CD8-positive, alpha-beta memory T cell (primary cell): Measurements from ENCODE around the gene CPLX1. TPM values are rescaled to one million over a fixed set of nuclear protein-coding genes. Genes with fewer than 3 reads are reported as not detected.

Source experiments
- CTCF ChIA-PET: fragments of 350-600 bp; sonication (Branson Sonifier 250); formaldehyde crosslinking; loops from one replicate; lab custom pipeline; 2021; ENCODE audit warnings: antibody characterized with exemption; lab: Charles Lee
- POLR2A ChIA-PET: fragments of 350-600 bp; sonication (Branson Sonifier 250); formaldehyde crosslinking; loops from one replicate; lab custom pipeline; 2021; ENCODE audit warnings: antibody characterized with exemption; lab: Charles Lee
- DNase-seq, 5 donors: peaks; one replicate each; pipeline versions ENCODE4 v3.0.0 to v3.0.0-alpha.2; 2020 to 2022; ENCODE audit warnings: mixed read lengths in 1 of 5
- H3K27ac ChIP-seq: one replicate; pipeline ENCODE4 v1.7.0; 2013; ENCODE audit warnings: low read depth, mild to moderate bottlenecking, low read length, moderate library complexity
- H3K27me3 ChIP-seq: 2 replicates; pipeline ENCODE4 v1.7.0; 2013; ENCODE audit warnings: low read length, mild to moderate bottlenecking; ENCODE audit not compliant: insufficient read depth, poor library complexity, severe bottlenecking
- H3K36me3 ChIP-seq: 2 replicates; pipeline ENCODE4 v1.7.0; 2013; ENCODE audit warnings: mild to moderate bottlenecking, low read length, moderate library complexity; ENCODE audit not compliant: insufficient read depth
- H3K4me1 ChIP-seq: 2 replicates; pipeline ENCODE4 v1.7.0; 2013; ENCODE audit warnings: mild to moderate bottlenecking, low read length, moderate library complexity; ENCODE audit not compliant: insufficient read depth
- H3K4me3 ChIP-seq: 2 replicates; pipeline ENCODE4 v1.7.0; 2013; ENCODE audit warnings: mild to moderate bottlenecking, low read length
- H3K9me3 ChIP-seq: 2 replicates; pipeline ENCODE4 v1.7.0; 2013; ENCODE audit warnings: mild to moderate bottlenecking, low read length
- H3K27ac Mint-ChIP-seq, 8 donors: one replicate each; pipeline ENCODE4 v1.8.0; 2020 to 2021; ENCODE audit warnings: mixed read lengths in 8 of 8, mild to moderate bottlenecking in 6 of 8, inconsistent platforms in 3 of 8, moderate library complexity in 3 of 8
- H3K27me3 Mint-ChIP-seq, 2 donors: one replicate each; pipeline ENCODE4 v1.8.0; 2020 to 2021; ENCODE audit warnings: mixed read lengths in 2 of 2, mild to moderate bottlenecking in 1 of 2, moderate library complexity in 1 of 2
- H3K36me3 Mint-ChIP-seq, 3 donors: one replicate each; pipeline ENCODE4 v1.8.0; 2020 to 2021; ENCODE audit warnings: mixed read lengths in 3 of 3, inconsistent platforms in 1 of 3, mild to moderate bottlenecking in 1 of 3
- H3K4me1 Mint-ChIP-seq, 3 donors: one replicate each; pipeline ENCODE4 v1.8.0; 2020 to 2021; ENCODE audit warnings: mixed read lengths in 3 of 3, inconsistent platforms in 1 of 3, mild to moderate bottlenecking in 1 of 3
- H3K4me3 Mint-ChIP-seq, 7 donors: one replicate each; pipeline ENCODE4 v1.8.0; 2020 to 2021; ENCODE audit warnings: mixed read lengths in 7 of 7, mild to moderate bottlenecking in 6 of 7, moderate library complexity in 4 of 7, inconsistent platforms in 2 of 7
- H3K9me3 Mint-ChIP-seq, 5 donors: one replicate each; pipeline ENCODE4 v1.8.0; 2020 to 2022; ENCODE audit warnings: mixed read lengths in 5 of 5, mild to moderate bottlenecking in 3 of 5, moderate library complexity in 2 of 5, inconsistent platforms in 1 of 5
- polyA plus RNA-seq: library from polyadenylated mRNA; unstranded; fragments of 300-500 nt; fragmentation: Illumina TruSeq; gene quantifications from one replicate; pipeline ENCODE4 v1.2.3, GENCODE V29; 2021
- total RNA-seq, 2 experiments: library from RNA; stranded (reverse); gene quantifications; one replicate each; pipeline ENCODE4 v1.2.3, GENCODE V29; 2021

Gene CPLX1
- total RNA-seq (under 1 TPM; 0.13 to 0.16 TPM), polyA plus RNA-seq (not detected)

DNA sequence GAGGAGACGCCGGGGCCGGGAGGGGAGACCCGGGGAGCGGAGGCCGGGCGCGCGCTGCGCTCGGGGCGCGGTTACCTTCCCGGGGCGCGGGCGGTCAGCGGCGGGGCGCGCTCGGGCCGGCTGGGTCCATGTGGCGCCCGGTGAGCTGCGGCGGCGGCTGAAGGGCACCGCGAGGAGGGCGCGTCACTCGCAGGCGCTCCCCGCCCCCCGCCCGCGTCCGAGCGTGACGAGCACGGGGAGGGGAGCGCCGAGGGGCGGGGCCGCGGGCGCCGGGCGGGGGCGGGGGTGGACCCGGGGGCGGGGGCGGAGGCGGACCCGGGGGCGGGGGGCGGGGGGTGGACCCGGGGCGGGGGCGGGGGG lies at the start of gene CPLX1:
Gene CPLX1 (minus strand): TSS at position 159 of the 360 bp plus-strand sequence. CDS start 1,607 bp downstream, outside the sequence.
- DNase-seq: no peak
- Mint-ChIP-seq H3K27ac (no peak within 1 kb of the TSS), H3K36me3 (peaks cover 0 to 7% (median 0%) of the 10 kb centered on the region in 3 donors), H3K4me3 (peak within 1 kb of the TSS in 5 of 7 donors; percentile 15 to 59 (median 28)), H3K9me3 (no peaks in the 10 kb centered on the region), H3K4me1 (peaks cover 5 to 8% (median 5%) of the 10 kb centered on the region in 3 donors), H3K27me3 (peaks cover 31 to 50% of the 10 kb centered on the region in 2 donors)
- ChIA-PET POLR2A (no interaction called here), CTCF (interaction anchor here (0.6 kb wide), 1 partner anchor 698 kb away, joined by 3 read pairs; no protein-coding TSS in a partner anchor)
- Histone ChIP-seq H3K4me3 (no peak within 1 kb of the TSS), H3K27me3 (peaks cover 37% of the 10 kb centered on the region), H3K9me3 (no peaks in the 10 kb centered on the region), H3K4me1 (no peaks in the 10 kb centered on the region), H3K27ac (no peak within 1 kb of the TSS), H3K36me3 (no peaks in the 10 kb centered on the region)

DNA sequence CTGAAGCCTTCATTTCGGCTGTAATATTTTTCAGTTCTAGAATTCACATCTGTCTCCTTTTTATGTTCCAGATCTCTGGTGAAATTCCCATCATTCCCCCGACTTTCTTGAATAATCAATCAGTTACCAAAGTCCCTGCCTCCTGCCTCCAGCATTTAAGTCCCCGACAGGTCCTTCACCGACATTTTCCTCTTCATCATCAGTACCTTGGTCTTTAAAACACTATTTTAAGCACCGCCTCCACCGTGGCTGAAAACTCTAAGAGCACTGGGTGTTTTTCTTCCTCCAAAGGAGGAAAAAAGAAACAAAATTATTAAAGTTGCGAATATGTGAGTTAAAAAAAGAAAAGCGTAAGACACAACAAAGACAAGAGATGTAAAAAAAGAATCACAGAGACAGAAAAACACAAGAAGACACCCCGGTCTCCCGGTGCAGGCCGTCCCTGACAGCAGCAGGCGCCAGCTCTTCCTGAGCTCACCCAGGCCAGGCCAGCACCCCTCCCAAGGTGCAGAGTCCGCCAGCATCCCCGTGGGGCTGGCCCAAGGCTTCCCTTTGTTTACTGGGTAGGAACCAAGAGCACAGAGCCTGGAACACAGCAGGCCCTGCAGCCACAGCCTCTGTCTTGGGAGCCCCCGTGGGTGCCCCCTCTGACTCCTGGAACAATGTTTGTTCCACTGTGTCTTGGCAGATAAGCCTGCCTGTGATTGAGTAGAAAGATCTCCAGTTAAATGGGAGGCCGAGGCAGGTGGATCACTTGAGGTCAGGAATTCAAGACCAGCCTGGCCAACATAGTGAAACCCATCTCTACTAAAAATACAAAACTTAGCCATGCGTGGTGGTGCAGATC lies 49.3 kb upstream of the CPLX1 start:
- no peak overlapping the region for H3K27ac ChIP-seq
- Mint-ChIP-seq H3K27ac (peak overlapping the region in 3 of 8 donors; percentile 76 to 82 (median 78)), H3K4me3 (peak overlapping the region in 1 of 7 donors; percentile 48), H3K9me3 (no peaks in the 10 kb centered on the region), H3K36me3 (peaks cover 8 to 81% (median 19%) of the 10 kb centered on the region in 3 donors), H3K4me1 (peaks cover 28 to 31% (median 28%) of the 10 kb centered on the region in 3 donors), H3K27me3 (peaks cover 0 to 3% of the 10 kb centered on the region in 2 donors)
- H3K4me3 ChIP-seq: no peak overlapping the region
- DNase-seq: no peak
- CTCF ChIA-PET: no interaction called here
- no peaks in the 10 kb centered on the region for H3K27me3 ChIP-seq
- peaks cover 23% of the 10 kb centered on the region for H3K4me1 ChIP-seq
- peaks cover 23% of the 10 kb centered on the region for H3K36me3 ChIP-seq
- H3K9me3 ChIP-seq: no peaks in the 10 kb centered on the region
- POLR2A ChIA-PET: no interaction called here

GRCh38 chr4:874056-874455 lies 48.1 kb upstream of the CPLX1 start:
- Mint-ChIP-seq H3K4me3 (no peak overlapping the region), H3K27ac (peak overlapping the region in 2 of 8 donors; percentile 10 to 34), H3K4me1 (peaks cover 16 to 20% (median 17%) of the 10 kb centered on the region in 3 donors), H3K36me3 (peaks cover 13 to 80% (median 24%) of the 10 kb centered on the region in 3 donors), H3K9me3 (no peaks in the 10 kb centered on the region), H3K27me3 (peaks cover 0 to 3% of the 10 kb centered on the region in 2 donors)
- Histone ChIP-seq H3K9me3 (no peaks in the 10 kb centered on the region), H3K27ac (no peak overlapping the region), H3K4me1 (peaks cover 12% of the 10 kb centered on the region), H3K27me3 (no peaks in the 10 kb centered on the region), H3K36me3 (peaks cover 18% of the 10 kb centered on the region), H3K4me3 (no peak overlapping the region)
- ChIA-PET POLR2A (no interaction called here), CTCF (no interaction called here)
- no peak for DNase-seq

- H3K4me3 Mint-ChIP-seq: no peak overlapping the region
- Histone ChIP-seq H3K27ac (no peak overlapping the region), H3K4me3 (no peak overlapping the region), H3K36me3 (peaks cover 26% of the 10 kb centered on the region), H3K27me3 (no peaks in the 10 kb centered on the region), H3K9me3 (no peaks in the 10 kb centered on the region), H3K4me1 (no peaks in the 10 kb centered on the region)
- no peak overlapping the region for H3K27ac Mint-ChIP-seq
- peaks cover 4 to 8% (median 5%) of the 10 kb centered on the region in 3 donors for H3K4me1 Mint-ChIP-seq
- ChIA-PET POLR2A (no interaction called here), CTCF (interaction anchor here (1.7 kb wide), 1 partner anchor 115 kb away, joined by 4 read pairs; the partner anchor contains the start of gene IDUA)
- H3K27me3 Mint-ChIP-seq: no peaks in the 10 kb centered on the region
- peaks cover 13 to 84% (median 22%) of the 10 kb centered on the region in 3 donors for H3K36me3 Mint-ChIP-seq
- no peak for DNase-seq
- no peaks in the 10 kb centered on the region for H3K9me3 Mint-ChIP-seq
Observed at GRCh38 chr4:872241-872981, 46.5 kb upstream of the CPLX1 start.

DNA sequence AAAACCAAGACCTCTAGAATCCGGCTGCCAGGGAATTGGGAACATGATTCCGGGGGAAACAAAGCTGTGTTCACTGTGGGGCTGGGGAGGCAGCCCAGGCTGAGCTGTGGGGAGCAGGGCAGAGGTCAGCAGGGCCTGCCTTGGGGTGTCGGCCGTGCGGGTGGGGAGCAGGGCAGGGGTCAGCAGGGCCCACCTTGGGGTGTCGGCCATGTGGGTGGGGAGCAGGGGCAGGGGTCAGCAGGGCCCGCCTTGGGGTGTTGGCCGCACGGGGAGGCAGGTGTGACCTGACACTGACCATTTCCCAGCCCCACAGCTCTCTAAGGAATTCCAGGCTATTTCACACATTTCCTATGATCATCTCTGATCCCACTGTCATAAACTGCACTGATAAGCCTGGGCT lies 45.6 kb upstream of the CPLX1 start:
- ChIA-PET POLR2A (no interaction called here), CTCF (interaction anchor here (1.7 kb wide), 1 partner anchor 116 kb away, joined by 4 read pairs; the partner anchor contains the start of gene IDUA)
- no peak overlapping the region for H3K27ac ChIP-seq

DNA sequence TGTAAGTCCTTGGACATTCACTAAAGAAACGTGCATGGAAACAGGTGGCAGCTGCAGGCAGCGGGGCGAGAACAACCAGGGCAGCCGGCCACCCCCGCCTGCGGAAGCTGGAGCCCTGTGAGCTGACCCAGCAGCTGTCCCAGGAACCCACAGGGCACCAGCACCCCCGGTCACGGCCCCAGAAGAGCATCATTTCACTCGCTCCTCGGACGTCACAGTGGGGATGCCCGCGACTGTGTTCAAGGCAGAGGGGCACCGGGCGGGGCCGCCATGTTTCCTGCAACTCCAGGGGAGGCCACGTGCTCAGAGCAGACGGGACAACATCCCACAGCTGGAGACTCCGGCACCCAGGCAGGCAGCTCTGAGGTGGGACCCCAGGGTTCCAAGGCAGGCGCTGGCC lies 45.0 kb upstream of the CPLX1 start:
- H3K9me3 Mint-ChIP-seq: no peaks in the 10 kb centered on the region
- H3K36me3 Mint-ChIP-seq: peaks cover 13 to 80% (median 21%) of the 10 kb centered on the region in 3 donors
- ChIA-PET CTCF (interaction anchor here (1.7 kb wide), 1 partner anchor 116 kb away, joined by 4 read pairs; the partner anchor contains the start of gene IDUA), POLR2A (no interaction called here)
- H3K4me3 Mint-ChIP-seq: no peak overlapping the region
- H3K27ac Mint-ChIP-seq: no peak overlapping the region
- Histone ChIP-seq H3K27me3 (no peaks in the 10 kb centered on the region), H3K27ac (no peak overlapping the region), H3K9me3 (no peaks in the 10 kb centered on the region), H3K4me3 (no peak overlapping the region), H3K4me1 (no peaks in the 10 kb centered on the region), H3K36me3 (peaks cover 13% of the 10 kb centered on the region)
- H3K4me1 Mint-ChIP-seq: peaks cover 0 to 4% (median 2%) of the 10 kb centered on the region in 3 donors
- no peak for DNase-seq
- H3K27me3 Mint-ChIP-seq: no peaks in the 10 kb centered on the region

More for the DNA sequence above, 45.6 kb upstream of the CPLX1 start:
- no peaks in the 10 kb centered on the region for H3K9me3 Mint-ChIP-seq
- peaks cover 13 to 80% (median 19%) of the 10 kb centered on the region in 3 donors for H3K36me3 Mint-ChIP-seq
- Histone ChIP-seq H3K36me3 (peaks cover 17% of the 10 kb centered on the region), H3K27me3 (no peaks in the 10 kb centered on the region), H3K4me3 (no peak overlapping the region), H3K9me3 (no peaks in the 10 kb centered on the region), H3K4me1 (no peaks in the 10 kb centered on the region)
- peaks cover 0 to 4% (median 2%) of the 10 kb centered on the region in 3 donors for H3K4me1 Mint-ChIP-seq
- H3K4me3 Mint-ChIP-seq: no peak overlapping the region
- DNase-seq: no peak
- H3K27me3 Mint-ChIP-seq: no peaks in the 10 kb centered on the region
- peak overlapping the region in 1 of 8 donors; percentile 50 for H3K27ac Mint-ChIP-seq

DNA sequence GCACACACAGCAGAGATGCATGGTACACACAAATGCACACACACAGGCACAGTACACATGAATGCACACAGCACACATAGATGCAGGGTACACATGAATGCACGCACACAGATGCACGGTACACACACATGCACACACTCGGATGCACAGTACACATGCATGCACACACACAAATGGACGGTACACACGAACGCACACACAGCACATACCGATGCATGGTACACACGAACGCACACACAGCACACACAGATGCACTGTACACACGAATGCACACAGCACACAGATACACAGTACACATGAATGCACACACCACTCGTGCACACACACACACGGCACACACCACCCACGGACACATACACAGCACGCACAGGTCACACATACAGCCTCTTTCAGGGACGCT lies 43.8 kb upstream of the CPLX1 start:
- ChIA-PET POLR2A (no interaction called here), CTCF (no interaction called here)
- Mint-ChIP-seq H3K4me1 (peaks cover 0 to 2% (median 0%) of the 10 kb centered on the region in 3 donors), H3K36me3 (peaks cover 13 to 79% (median 17%) of the 10 kb centered on the region in 3 donors), H3K9me3 (no peaks in the 10 kb centered on the region), H3K27ac (no peak overlapping the region), H3K4me3 (peak overlapping the region in 1 of 7 donors; percentile 67), H3K27me3 (no peaks in the 10 kb centered on the region)
- H3K27me3 ChIP-seq: no peaks in the 10 kb centered on the region
- no peak for DNase-seq
- H3K9me3 ChIP-seq: no peaks in the 10 kb centered on the region
- H3K36me3 ChIP-seq: peaks cover 22% of the 10 kb centered on the region
- H3K4me1 ChIP-seq: no peaks in the 10 kb centered on the region
- no peak overlapping the region for H3K27ac ChIP-seq
- no peak overlapping the region for H3K4me3 ChIP-seq
